ENCODE data around the gene ALDH1A3. TPM values are rescaled to one million over a fixed set of nuclear protein-coding genes. Genes with fewer than 3 reads are reported as not detected.

Gene ALDH1A3
- total RNA-seq, 2 experiments from 2014 or later: not detected

DNA sequence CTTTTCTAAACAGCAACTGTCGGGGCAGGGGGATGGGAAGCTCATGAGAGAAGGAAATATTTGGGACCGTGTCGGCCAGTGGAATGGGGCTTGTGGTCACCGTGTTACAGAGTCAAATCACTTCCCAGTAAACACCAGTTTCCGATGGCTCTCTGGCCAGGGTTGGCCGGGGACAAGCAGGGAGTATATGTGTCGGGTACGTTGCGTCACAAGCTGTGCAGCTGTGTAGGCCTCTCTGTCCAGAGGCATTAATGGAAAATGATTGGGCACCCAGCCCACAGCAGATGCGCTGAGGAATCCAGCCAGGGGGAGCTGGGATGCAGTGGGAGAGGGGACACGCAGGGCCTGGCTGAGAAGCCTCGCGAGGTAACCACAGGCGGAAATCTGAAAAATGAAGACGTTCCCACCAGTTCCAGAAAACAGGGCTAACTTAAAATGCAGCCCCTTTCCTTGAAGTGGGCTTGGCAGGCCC is 15.8 kb upstream of the ALDH1A3 start:
- no peak for DNase-seq
- ChIA-PET CTCF (no interaction called here), POLR2A (no interaction called here)
- Mint-ChIP-seq H3K4me1 (no peaks in the 10 kb centered on the region), H3K9me3 (peaks cover under 1% of the 10 kb centered on the region), H3K4me3 (no peak overlapping the region), H3K36me3 (ENCODE audit: low read depth) (no peaks in the 10 kb centered on the region), H3K27me3 (peaks cover 6% of the 10 kb centered on the region), H3K27ac (no peak overlapping the region)

- H3K36me3 Mint-ChIP-seq (ENCODE audit: low read depth): no peaks in the 10 kb centered on the region
- ChIA-PET POLR2A (no interaction called here), CTCF (interaction anchor here (0.6 kb wide), 2 partner anchors 109 to 144 kb away, joined by 3 to 5 read pairs; no protein-coding TSS in a partner anchor)
- H3K27me3 Mint-ChIP-seq: peaks cover 6% of the 10 kb centered on the region
- H3K27ac Mint-ChIP-seq: no peak overlapping the region
- H3K4me3 Mint-ChIP-seq: no peak overlapping the region
- H3K9me3 Mint-ChIP-seq: peaks cover 9% of the 10 kb centered on the region
- H3K4me1 Mint-ChIP-seq: no peaks in the 10 kb centered on the region
- DNase-seq: no peak
Observed at GRCh38 chr15:100866386-100867330, 13.0 kb upstream of the ALDH1A3 start.

DNA sequence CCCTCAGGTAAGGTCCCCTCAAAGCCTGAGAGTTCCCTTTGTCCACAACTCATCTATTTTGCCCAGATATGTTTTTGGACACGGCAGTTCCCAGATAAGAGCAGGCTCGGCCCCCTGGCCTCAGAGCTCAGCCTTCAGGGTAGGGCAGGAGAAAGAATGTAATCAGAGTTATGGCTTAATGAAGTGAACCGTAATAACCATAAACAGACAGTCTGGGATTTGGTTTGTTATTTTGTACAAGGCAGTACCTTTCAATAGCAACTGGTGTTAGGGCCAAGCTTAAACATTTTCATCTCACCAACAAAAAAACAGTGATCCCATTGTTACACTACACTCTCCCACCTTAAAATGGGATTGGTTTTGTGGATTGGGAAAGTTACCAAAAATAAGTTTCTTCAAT is 12.2 kb upstream of the ALDH1A3 start:
- Mint-ChIP-seq H3K27ac (no peak overlapping the region), H3K4me3 (no peak overlapping the region), H3K27me3 (peaks cover 9% of the 10 kb centered on the region), H3K36me3 (ENCODE audit: low read depth) (no peaks in the 10 kb centered on the region), H3K9me3 (peaks cover 9% of the 10 kb centered on the region), H3K4me1 (no peaks in the 10 kb centered on the region)
- DNase-seq: no peak
- CTCF ChIA-PET: interaction anchor here (1.1 kb wide), 1 partner anchor 11 kb away, joined by 7 read pairs; no protein-coding TSS in a partner anchor
- POLR2A ChIA-PET: no interaction called here

DNA sequence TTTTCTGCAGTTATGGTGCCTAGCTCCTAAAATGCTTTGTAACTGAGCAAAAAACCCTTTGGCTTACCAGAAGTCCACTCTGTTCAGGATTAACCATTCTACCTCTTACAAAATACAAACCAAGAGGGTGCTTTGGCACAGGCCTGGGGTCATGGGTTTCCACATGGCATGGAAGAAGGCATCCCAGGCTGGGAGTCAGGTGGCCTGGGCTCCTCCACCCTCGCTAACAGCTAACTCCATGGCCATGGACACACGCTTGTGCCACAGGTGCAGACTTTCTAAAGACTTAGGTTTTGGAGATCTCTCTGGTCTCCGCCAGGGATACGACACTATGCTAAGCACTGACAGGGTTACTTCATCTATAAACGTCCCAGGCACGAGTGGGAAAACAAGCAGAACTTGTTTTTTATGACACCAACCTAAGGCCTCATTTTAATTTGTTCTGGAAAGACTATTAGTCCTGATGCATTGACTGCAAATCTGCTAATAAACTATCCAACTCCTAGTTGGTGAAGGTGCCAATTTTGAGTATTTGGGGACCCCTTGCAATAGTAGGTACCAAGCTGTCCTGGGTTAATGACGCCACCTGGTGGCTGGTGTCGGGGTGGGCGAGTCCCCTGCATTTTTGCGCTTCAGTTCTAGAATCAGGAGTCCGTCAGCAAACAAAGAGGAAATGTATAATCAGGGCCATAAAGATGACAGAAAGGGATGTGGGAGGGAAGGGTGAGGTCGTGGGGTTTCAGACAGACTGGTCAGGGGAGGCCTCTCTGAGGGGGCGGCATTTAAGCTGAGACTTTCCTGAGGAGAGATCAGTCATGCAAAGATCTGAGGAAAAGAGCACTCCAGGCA is 10.3 kb upstream of the ALDH1A3 start:
- no peak for DNase-seq
- Mint-ChIP-seq H3K4me1 (no peaks in the 10 kb centered on the region), H3K27ac (no peak overlapping the region), H3K27me3 (peaks cover 7% of the 10 kb centered on the region), H3K4me3 (no peak overlapping the region), H3K36me3 (ENCODE audit: low read depth) (no peaks in the 10 kb centered on the region), H3K9me3 (peaks cover 9% of the 10 kb centered on the region)
- POLR2A ChIA-PET: no interaction called here
- CTCF ChIA-PET: no interaction called here

GRCh38 chr15:100873029-100873677 is 6.5 kb upstream of the ALDH1A3 start:
- Mint-ChIP-seq H3K27me3 (peaks cover 41% of the 10 kb centered on the region), H3K9me3 (peaks cover 9% of the 10 kb centered on the region), H3K27ac (no peak overlapping the region), H3K4me1 (no peaks in the 10 kb centered on the region), H3K36me3 (ENCODE audit: low read depth) (no peaks in the 10 kb centered on the region), H3K4me3 (no peak overlapping the region)
- peak; percentile 61 for DNase-seq
- ChIA-PET CTCF (interaction anchor here (1.1 to 2.0 kb wide), 2 partner anchors 248 to 523 kb away, joined by 3 to 8 read pairs; no protein-coding TSS in a partner anchor), POLR2A (no interaction called here)

GRCh38 chr15:100875495-100875894 is 4.1 kb upstream of the ALDH1A3 start:
- Mint-ChIP-seq H3K4me1 (peaks cover 5% of the 10 kb centered on the region), H3K36me3 (ENCODE audit: low read depth) (no peaks in the 10 kb centered on the region), H3K9me3 (no peaks in the 10 kb centered on the region), H3K27ac (no peak overlapping the region), H3K4me3 (no peak overlapping the region), H3K27me3 (peaks cover 52% of the 10 kb centered on the region)
- CTCF ChIA-PET: interaction anchor here (0.6 to 1.2 kb wide), 2 partner anchors 10 to 637 kb away, joined by 3 read pairs; no protein-coding TSS in a partner anchor
- DNase-seq: no peak
- POLR2A ChIA-PET: no interaction called here

DNA sequence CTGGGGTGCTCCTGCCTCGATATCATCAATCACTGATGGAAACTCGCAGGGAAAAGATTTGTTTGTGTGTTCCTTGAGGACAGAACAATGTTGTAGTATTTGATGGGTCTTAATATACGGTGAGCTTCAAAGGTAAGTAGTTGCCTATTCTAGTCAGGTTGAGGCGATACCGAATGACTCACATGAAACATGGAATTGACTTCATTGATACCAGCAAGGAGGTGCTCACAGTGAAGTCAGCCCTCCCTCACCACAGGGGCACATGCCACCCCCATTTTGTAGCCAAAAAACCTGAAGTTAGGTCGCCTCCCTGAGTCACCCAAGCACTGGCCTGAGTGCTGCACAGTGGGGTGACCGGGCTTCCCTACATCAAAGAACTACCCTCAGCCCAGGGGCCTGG is 3.7 kb upstream of the ALDH1A3 start:
- no peaks in the 10 kb centered on the region for H3K9me3 Mint-ChIP-seq
- peaks cover 7% of the 10 kb centered on the region for H3K4me1 Mint-ChIP-seq
- no peaks in the 10 kb centered on the region for H3K36me3 Mint-ChIP-seq (ENCODE audit: low read depth)
- ChIA-PET POLR2A (no interaction called here), CTCF (interaction anchor here (0.6 to 1.2 kb wide), 2 partner anchors 10 to 637 kb away, joined by 3 read pairs; no protein-coding TSS in a partner anchor)
- peaks cover 56% of the 10 kb centered on the region for H3K27me3 Mint-ChIP-seq
- no peak overlapping the region for H3K27ac Mint-ChIP-seq
- DNase-seq: no peak
- no peak overlapping the region for H3K4me3 Mint-ChIP-seq

DNA sequence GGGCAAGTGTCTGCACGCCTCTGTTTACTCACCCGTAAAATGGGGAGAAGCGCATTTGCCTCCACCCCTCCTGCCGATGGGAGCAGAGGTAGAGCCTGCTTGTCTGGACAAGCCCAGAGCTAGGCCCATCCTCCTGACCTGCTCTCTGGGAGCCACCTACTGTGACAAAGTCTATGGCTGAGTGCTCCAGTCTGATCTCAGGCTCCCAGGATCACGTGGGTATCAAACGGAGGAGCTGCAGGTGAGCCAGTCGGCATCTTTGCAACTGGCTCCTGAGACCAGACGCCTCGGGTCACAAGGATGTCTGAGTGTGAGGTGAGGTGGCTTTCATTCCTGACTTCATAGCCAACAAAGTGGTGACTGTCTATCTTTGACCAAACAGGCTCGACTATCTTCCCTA is 2.1 kb upstream of the ALDH1A3 start:
- ChIA-PET POLR2A (no interaction called here), CTCF (interaction anchor here (1.2 to 1.6 kb wide), 2 partner anchors 10 to 12 kb away, joined by 3 to 7 read pairs; no protein-coding TSS in a partner anchor)
- DNase-seq: no peak
- H3K36me3 Mint-ChIP-seq (ENCODE audit: low read depth): no peaks in the 10 kb centered on the region
- H3K27me3 Mint-ChIP-seq: peaks cover 67% of the 10 kb centered on the region
- H3K4me1 Mint-ChIP-seq: peaks cover 7% of the 10 kb centered on the region
- H3K4me3 Mint-ChIP-seq: no peak overlapping the region
- no peak overlapping the region for H3K27ac Mint-ChIP-seq
- H3K9me3 Mint-ChIP-seq: no peaks in the 10 kb centered on the region

- Mint-ChIP-seq H3K4me1 (peaks cover 7% of the 10 kb centered on the region), H3K36me3 (ENCODE audit: low read depth) (no peaks in the 10 kb centered on the region), H3K27ac (no peak overlapping the region), H3K4me3 (no peak overlapping the region), H3K27me3 (peaks cover 73% of the 10 kb centered on the region), H3K9me3 (no peaks in the 10 kb centered on the region)
- DNase-seq: no peak
- ChIA-PET CTCF (interaction anchor here (1.2 to 1.6 kb wide), 2 partner anchors 10 to 11 kb away, joined by 3 to 7 read pairs; no protein-coding TSS in a partner anchor), POLR2A (no interaction called here)
Observed at GRCh38 chr15:100878130-100878529, 1.5 kb upstream of the ALDH1A3 start.

DNA sequence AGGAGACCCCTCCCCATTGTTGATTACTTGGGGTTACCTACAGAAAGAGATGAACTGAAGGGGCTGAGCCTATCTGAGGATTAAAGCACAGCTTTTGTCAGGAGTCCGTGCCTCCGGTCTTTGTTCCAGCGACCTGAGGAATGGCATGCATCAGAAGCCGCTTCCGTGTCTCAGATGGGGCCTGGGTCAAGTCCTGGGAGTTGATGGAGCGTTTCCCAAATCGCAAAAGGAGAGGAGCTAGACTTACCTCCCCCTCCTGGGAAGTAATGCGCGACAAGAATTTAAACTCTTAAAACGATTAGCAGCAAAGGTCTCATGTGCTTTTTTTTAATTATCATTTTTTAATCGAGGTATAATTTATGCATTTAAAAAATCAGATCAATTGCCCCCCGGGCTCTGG is 983 bp upstream of the ALDH1A3 start:
- Mint-ChIP-seq H3K4me1 (peaks cover 7% of the 10 kb centered on the region), H3K9me3 (no peaks in the 10 kb centered on the region), H3K27me3 (peaks cover 78% of the 10 kb centered on the region), H3K27ac (no peak overlapping the region), H3K36me3 (ENCODE audit: low read depth) (no peaks in the 10 kb centered on the region), H3K4me3 (peak overlapping the region; percentile 51)
- DNase-seq: no peak
- ChIA-PET POLR2A (no interaction called here), CTCF (interaction anchor here (1.2 to 1.6 kb wide), 2 partner anchors 11 kb away, joined by 3 to 7 read pairs; no protein-coding TSS in a partner anchor)

DNA sequence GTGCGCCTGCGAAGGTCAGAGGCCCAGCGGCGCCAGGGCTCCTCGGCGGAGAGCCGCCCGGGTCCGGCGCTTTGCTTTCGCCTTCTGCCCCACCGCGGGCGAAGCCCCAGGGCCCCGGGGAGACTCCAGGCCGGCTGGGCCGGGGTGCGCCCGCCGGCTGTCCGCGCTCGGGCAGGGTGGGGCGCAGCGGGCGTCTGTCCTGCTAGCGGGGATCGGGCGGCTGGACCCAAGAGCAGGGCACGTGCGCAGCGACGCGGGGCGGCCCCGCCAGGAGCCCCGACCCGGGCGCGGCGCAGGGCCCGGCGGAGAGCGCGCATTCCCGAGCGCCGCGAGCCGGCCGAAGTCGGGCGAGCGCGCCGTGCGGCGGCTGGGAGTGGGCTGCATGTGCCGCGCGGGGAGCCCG is 569 bp upstream of the ALDH1A3 start:
- Mint-ChIP-seq H3K4me3 (no peak overlapping the region), H3K36me3 (ENCODE audit: low read depth) (no peaks in the 10 kb centered on the region), H3K27me3 (peaks cover 82% of the 10 kb centered on the region), H3K27ac (no peak overlapping the region), H3K4me1 (peaks cover 7% of the 10 kb centered on the region), H3K9me3 (no peaks in the 10 kb centered on the region)
- DNase-seq: no peak
- ChIA-PET CTCF (interaction anchor here (1.6 kb wide), 1 partner anchor 11 kb away, joined by 7 read pairs; no protein-coding TSS in a partner anchor), POLR2A (no interaction called here)

- CTCF ChIA-PET: no interaction called here
- H3K9me3 Mint-ChIP-seq: no peaks in the 10 kb centered on the region
- H3K36me3 Mint-ChIP-seq (ENCODE audit: low read depth): no peaks in the 10 kb centered on the region
- POLR2A ChIA-PET: no interaction called here
- peak overlapping the region; percentile 17 for H3K4me3 Mint-ChIP-seq
- peaks cover 80% of the 10 kb centered on the region for H3K27me3 Mint-ChIP-seq
- DNase-seq: no peak
- H3K27ac Mint-ChIP-seq: no peak overlapping the region
- peaks cover 7% of the 10 kb centered on the region for H3K4me1 Mint-ChIP-seq
Observed at GRCh38 chr15:100880139-100880896, 687 bp downstream of the ALDH1A3 start.

Measured in activated CD4-positive, alpha-beta T cell treated with anti-CD3 and anti-CD28 coated beads, Interleukin-2, amount 10 ng/mL, durations not matched to agents 7 days and 5 days (primary cell).